ENCODE measurements around the gene FBXO34. TPM values are rescaled to one million over a fixed set of nuclear protein-coding genes. Genes with fewer than 3 reads are reported as not detected.

FBXO34 gene
- total RNA-seq, 6 experiments from 2014 or later = 6.2 to 10.3 (median 8.7) TPM

DNA sequence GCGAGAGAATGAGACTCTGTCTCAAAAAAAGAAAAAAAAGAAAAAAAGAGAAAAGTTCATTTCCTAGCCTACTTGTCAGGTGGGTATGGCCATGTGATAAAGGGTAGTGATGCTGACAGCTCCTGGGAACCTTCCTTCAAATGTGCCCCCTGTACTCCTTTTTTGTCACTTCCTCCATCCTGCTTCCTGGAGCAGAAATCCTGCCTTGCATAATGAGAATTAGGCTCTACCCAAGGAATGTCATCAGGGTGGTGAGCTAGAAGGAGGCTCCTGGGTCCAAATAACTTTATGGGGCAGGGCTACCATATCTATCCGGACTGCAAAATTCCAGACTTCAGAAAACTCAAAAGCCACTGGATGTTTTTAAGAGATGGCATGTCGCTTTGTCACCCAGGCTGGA lies 27.8 kb upstream of the FBXO34 start:
- ATAC-seq (no peak), DNase-seq (no peak)
- Histone ChIP-seq H3K4me3 (no peak overlapping the region), H3K4me1 (peaks cover 0 to 3% (median 0%) of the 10 kb centered on the region in 4 donors), H3K9me3 (no peaks in the 10 kb centered on the region), H3K36me3 (no peaks in the 10 kb centered on the region), H3K27ac (no peak overlapping the region), H3K27me3 (peaks cover 0 to 3% of the 10 kb centered on the region in 2 donors)
- 83% methylated on average over 1 of the region's 3 CpGs for WGBS (ENCODE audit: insufficient coverage, low coverage, low lambda C conversion rate, missing lambda C conversion rate)
- TF ChIP-seq CTCF (IDR thresholded peaks at IDR 0.05) = no peak
- no peak for TF ChIP-seq POLR2A (IDR thresholded peaks at IDR 0.05)
- intact Hi-C loops (cut with DNase I) = loop anchor here in 1 of 2 donors (10.0 kb wide), 1 partner anchor 111 kb away; no protein-coding TSS in a partner anchor

DNA sequence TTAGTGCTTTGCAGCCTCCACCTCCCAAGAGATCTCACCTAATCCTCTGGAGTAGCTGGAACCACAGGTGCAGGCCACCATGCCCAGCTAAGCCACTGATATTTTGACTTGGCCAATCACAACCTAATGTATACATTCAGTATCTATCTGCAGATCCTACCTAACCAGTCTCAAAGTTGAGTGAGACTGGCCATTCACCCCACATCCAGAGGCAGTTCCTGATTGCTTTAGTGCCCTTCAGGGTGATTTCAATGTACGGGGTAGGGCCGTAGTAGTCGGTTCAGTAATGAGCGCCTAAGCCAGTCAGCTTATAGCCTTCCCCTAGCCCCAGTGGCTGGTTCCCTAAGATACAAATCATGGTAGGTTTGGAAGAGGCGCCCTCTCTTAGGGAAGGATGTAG lies 27.4 kb upstream of the FBXO34 start:
- H3K27me3 ChIP-seq = peaks cover 0 to 3% of the 10 kb centered on the region in 2 donors
- no peak overlapping the region for H3K4me3 ChIP-seq
- no peaks in the 10 kb centered on the region for H3K36me3 ChIP-seq
- H3K9me3 ChIP-seq = no peaks in the 10 kb centered on the region
- WGBS (ENCODE audit: insufficient coverage, low coverage, low lambda C conversion rate, missing lambda C conversion rate) = 80% methylated on average over 2 of the region's 5 CpGs
- intact Hi-C loops (cut with DNase I) = loop anchor here in 1 of 2 donors (10.0 kb wide), 1 partner anchor 111 kb away; no protein-coding TSS in a partner anchor
- peaks cover 0 to 3% (median 0%) of the 10 kb centered on the region in 4 donors for H3K4me1 ChIP-seq
- TF ChIP-seq CTCF (IDR thresholded peaks at IDR 0.05) = no peak
- TF ChIP-seq POLR2A (IDR thresholded peaks at IDR 0.05) = no peak
- ATAC-seq = no peak
- no peak overlapping the region for H3K27ac ChIP-seq
- DNase-seq = no peak

DNA sequence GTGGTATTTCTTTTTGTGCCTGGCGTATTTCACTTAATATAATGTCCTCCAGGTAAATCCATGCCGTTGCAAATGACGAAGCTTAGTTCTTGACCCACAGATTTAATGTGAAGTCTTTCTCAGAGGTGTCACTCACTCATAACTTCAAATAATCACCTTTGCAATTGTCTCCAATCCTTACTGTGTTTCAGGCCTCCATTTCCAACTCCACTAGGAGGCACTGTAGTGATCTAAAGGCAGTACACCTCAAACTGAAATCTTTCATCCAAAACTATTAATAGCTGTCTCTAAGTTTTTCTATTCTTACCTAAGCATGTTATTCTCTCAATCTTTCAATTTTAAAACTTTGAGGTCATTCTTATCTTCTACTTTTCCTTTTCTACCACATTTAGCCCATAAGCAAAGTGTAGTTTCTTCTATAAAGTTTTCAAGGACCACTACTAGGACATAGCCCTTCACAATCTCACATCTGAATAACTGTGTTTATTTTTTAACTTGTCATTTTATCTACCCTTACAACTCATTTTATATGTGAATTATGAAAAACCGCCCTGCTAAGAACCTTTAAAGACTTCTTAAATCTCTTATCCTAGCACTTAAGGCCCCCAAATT lies 25.5 kb upstream of the FBXO34 start:
- ATAC-seq = peak; percentile 63 to 66 (median 66)
- 47% methylated on average over 4 of the region's 4 CpGs for WGBS (ENCODE audit: insufficient coverage, low coverage, low lambda C conversion rate, missing lambda C conversion rate)
- Histone ChIP-seq H3K27me3 (peaks cover 0 to 3% of the 10 kb centered on the region in 2 donors), H3K4me3 (no peak overlapping the region), H3K27ac (no peak overlapping the region), H3K4me1 (peaks cover 0 to 3% (median 0%) of the 10 kb centered on the region in 4 donors), H3K9me3 (no peaks in the 10 kb centered on the region), H3K36me3 (no peaks in the 10 kb centered on the region)
- DNase-seq = no peak
- TF ChIP-seq POLR2A (IDR thresholded peaks at IDR 0.05) (no peak), CTCF (IDR thresholded peaks at IDR 0.05) (peak; percentile 53 to 68 (median 66))
- intact Hi-C loops (cut with DNase I) = loop anchor here in 1 of 2 donors (10.0 kb wide), 1 partner anchor 109 kb away; no protein-coding TSS in a partner anchor

GRCh38 chr14:55248411-55248810 lies 22.8 kb upstream of the FBXO34 start:
- H3K27me3 ChIP-seq = no peaks in the 10 kb centered on the region
- ATAC-seq (no peak), DNase-seq (no peak)
- H3K4me1 ChIP-seq = no peaks in the 10 kb centered on the region
- H3K4me3 ChIP-seq = no peak overlapping the region
- no peaks in the 10 kb centered on the region for H3K9me3 ChIP-seq
- no peak overlapping the region for H3K27ac ChIP-seq
- no peaks in the 10 kb centered on the region for H3K36me3 ChIP-seq
- intact Hi-C loops (cut with DNase I) = loop anchor here in 1 of 2 donors (10.0 kb wide), 1 partner anchor 106 kb away; no protein-coding TSS in a partner anchor
- 80% methylated on average over 4 of the region's 4 CpGs for WGBS (ENCODE audit: insufficient coverage, low coverage, low lambda C conversion rate, missing lambda C conversion rate)
- TF ChIP-seq CTCF (IDR thresholded peaks at IDR 0.05) = no peak
- no peak for TF ChIP-seq POLR2A (IDR thresholded peaks at IDR 0.05)
